ENCODE measurements around the gene NPAS3.

DNA sequence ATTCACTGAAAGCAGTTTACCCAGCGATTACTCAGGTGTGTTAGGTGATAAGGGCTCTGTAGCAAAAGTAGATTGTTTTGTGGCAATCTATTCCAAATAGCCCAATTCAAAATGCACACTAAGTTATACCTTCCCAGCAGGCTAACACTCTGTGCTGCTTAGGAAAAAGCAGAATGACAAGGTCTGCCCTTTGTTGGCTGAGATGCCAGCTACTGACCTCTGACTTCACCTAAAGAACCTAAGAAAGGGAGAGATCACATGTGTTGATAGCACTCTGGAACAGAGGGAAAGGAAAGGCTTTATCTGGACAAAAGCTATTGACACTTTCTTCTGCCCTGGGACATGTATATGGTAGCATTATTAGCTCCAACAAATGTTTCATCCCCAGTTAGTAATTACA, 609.9 kb downstream of the NPAS3 start:
- no peak for TF ChIP-seq CTCF (IDR thresholded peaks at IDR 0.05)
- no peak for TF ChIP-seq POLR2A (IDR thresholded peaks at IDR 0.05)

All from sigmoid colon (tissue), 3 donors.